Mammary epithelial cell (primary cell): ENCODE data around the gene NHLRC2.

Source experiments
- CTCF ChIP-seq, 2 donors: IDR thresholded peaks in 1 of 2; conservative IDR thresholded peaks in 1 of 2; 2 replicates each; pipeline ENCODE4 v1.5.1; 2011 to 2012; ENCODE audit warnings: inconsistent platforms in 2 of 2, low read length in 2 of 2, mild to moderate bottlenecking in 2 of 2, control low read depth in 1 of 2, low read depth in 1 of 2; ENCODE audit not compliant: insufficient read depth in 1 of 2; ENCODE audit errors: extremely low read depth in 1 of 2
- EZH2 ChIP-seq: IDR thresholded peaks from 2 replicates; pipeline ENCODE4 v1.6.1; 2012; ENCODE audit warnings: low read length, inconsistent platforms, borderline replicate concordance

GRCh38 chr10:113806503-113806902 lies 48.0 kb upstream of the NHLRC2 start:
- TF ChIP-seq CTCF (conservative IDR thresholded peaks at IDR 0.05 in 1 of 2, IDR thresholded peaks at IDR 0.05 in 1 of 2; ENCODE audit: extremely low read depth in 1 of 2, insufficient read depth in 1 of 2, low read depth in 1 of 2, low read length in 2 of 2) = no peak
- TF ChIP-seq EZH2 = no peak
